D341Med (cell line): ENCODE data around the gene MRPL44.
"Not testable (repeated sequence)": the region's sequence is repeated elsewhere in the genome, so short reads cannot be mapped to it uniquely, and the experiment has no call there.

Source experiments
- DNase-seq: peaks from one replicate; pipeline ENCODE4 v3.0.0; 2012; ENCODE audit warnings: low spot score

Gene MRPL44

GRCh38 chr2:223971731-223972130 is 14.5 kb downstream of the MRPL44 start:
- no peak for DNase-seq

GRCh38 chr2:223972656-223973102 is 15.4 kb downstream of the MRPL44 start:
- no peak for DNase-seq

- no peak for DNase-seq
These were observed 16.3 kb downstream of the MRPL44 start for GRCh38 chr2:223973606-223974005.

- DNase-seq, result no peak
These were observed 19.5 kb downstream of the MRPL44 start for GRCh38 chr2:223976635-223977226.

GRCh38 chr2:223978451-223978850 is 21.2 kb downstream of the MRPL44 start:
- no peak for DNase-seq

- no peak for DNase-seq
These were observed 22.6 kb downstream of the MRPL44 start for GRCh38 chr2:223979730-223980396.

- no peak for DNase-seq
These were observed 23.1 kb downstream of the MRPL44 start for GRCh38 chr2:223980397-223980735.

GRCh38 chr2:223980803-223981202 is 23.5 kb downstream of the MRPL44 start:
- no peak for DNase-seq

- DNase-seq, result no peak
These were observed 24.0 kb downstream of the MRPL44 start for GRCh38 chr2:223981241-223981640.

- no peak for DNase-seq
These were observed 32.1 kb downstream of the MRPL44 start for GRCh38 chr2:223989206-223989855.

GRCh38 chr2:223989856-223990232 is 32.6 kb downstream of the MRPL44 start:
- DNase-seq, result no peak

- DNase-seq, result no peak
These were observed 34.3 kb downstream of the MRPL44 start for GRCh38 chr2:223991611-223992010.

GRCh38 chr2:223993634-223994232 is 36.5 kb downstream of the MRPL44 start:
- DNase-seq, result peak; percentile 70

GRCh38 chr2:223994562-223995162 is 37.4 kb downstream of the MRPL44 start:
- no peak for DNase-seq

- no peak for DNase-seq
These were observed 38.3 kb downstream of the MRPL44 start for GRCh38 chr2:223995569-223995968.

GRCh38 chr2:223996391-223996790 is 39.1 kb downstream of the MRPL44 start:
- DNase-seq, result no peak

- DNase-seq, result no peak
These were observed 40.7 kb downstream of the MRPL44 start for GRCh38 chr2:223997938-223998337.

GRCh38 chr2:223998948-223999347 is 41.7 kb downstream of the MRPL44 start:
- no peak for DNase-seq

GRCh38 chr2:223999862-224000261 is 42.6 kb downstream of the MRPL44 start:
- no peak for DNase-seq

- not testable (repeated sequence) for DNase-seq
These were observed 43.4 kb downstream of the MRPL44 start for GRCh38 chr2:224000662-224001061.

- DNase-seq, result no peak
These were observed 46.9 kb downstream of the MRPL44 start for GRCh38 chr2:224004105-224004695.

- DNase-seq, result no peak
These were observed 51.5 kb downstream of the MRPL44 start for GRCh38 chr2:224008702-224009261.
